ENCODE data around the gene MAD1L1.
A peak's percentile ranks its signal among the peaks of the same experiment; 100 is the strongest.

The MAD1L1 gene

GRCh38 chr7:2115760-2116447, 116.8 kb downstream of the MAD1L1 start:
- peak; percentile 34 for DNase-seq (ENCODE audit: low spot score)

- no peak for DNase-seq (ENCODE audit: low spot score)
These were observed 117.6 kb downstream of the MAD1L1 start for GRCh38 chr7:2114926-2115759.

- DNase-seq (ENCODE audit: low spot score): no peak
These were observed 118.7 kb downstream of the MAD1L1 start for GRCh38 chr7:2114052-2114451.

- no peak for DNase-seq (ENCODE audit: low spot score)
These were observed 120.2 kb downstream of the MAD1L1 start for GRCh38 chr7:2112261-2113198.

- DNase-seq (ENCODE audit: low spot score): no peak
These were observed 121.2 kb downstream of the MAD1L1 start for GRCh38 chr7:2111568-2111967.

- no peak for DNase-seq (ENCODE audit: low spot score)
These were observed 121.9 kb downstream of the MAD1L1 start for GRCh38 chr7:2110610-2111396.

- DNase-seq (ENCODE audit: low spot score): no peak
These were observed 122.7 kb downstream of the MAD1L1 start for GRCh38 chr7:2109936-2110609.

GRCh38 chr7:2109251-2109872, 123.4 kb downstream of the MAD1L1 start:
- peak; percentile 14 for DNase-seq (ENCODE audit: low spot score)

- peak; percentile 97 for DNase-seq (ENCODE audit: low spot score)
These were observed 124.1 kb downstream of the MAD1L1 start for GRCh38 chr7:2108501-2109250.

- DNase-seq (ENCODE audit: low spot score): no peak
These were observed 124.7 kb downstream of the MAD1L1 start for GRCh38 chr7:2108071-2108455.

GRCh38 chr7:2107386-2108070, 125.2 kb downstream of the MAD1L1 start:
- peak; percentile 51 for DNase-seq (ENCODE audit: low spot score)

GRCh38 chr7:2106924-2107323, 125.8 kb downstream of the MAD1L1 start:
- DNase-seq (ENCODE audit: low spot score): peak; percentile 62

GRCh38 chr7:2106440-2106839, 126.3 kb downstream of the MAD1L1 start:
- peak; percentile 36 for DNase-seq (ENCODE audit: low spot score)

- peak; percentile 17 for DNase-seq (ENCODE audit: low spot score)
These were observed 126.8 kb downstream of the MAD1L1 start for GRCh38 chr7:2105917-2106316.

GRCh38 chr7:2105280-2105679, 127.5 kb downstream of the MAD1L1 start:
- no peak for DNase-seq (ENCODE audit: low spot score)

GRCh38 chr7:2104716-2105115, 128.0 kb downstream of the MAD1L1 start:
- DNase-seq (ENCODE audit: low spot score): no peak

GRCh38 chr7:2104107-2104710, 128.5 kb downstream of the MAD1L1 start:
- DNase-seq (ENCODE audit: low spot score): peak; percentile 76

- DNase-seq (ENCODE audit: low spot score): no peak
These were observed 129.5 kb downstream of the MAD1L1 start for GRCh38 chr7:2103071-2103898.
